Calu3 (cell line): ENCODE measurements around the gene RERG. TPM values are rescaled to one million over a fixed set of nuclear protein-coding genes. Genes with fewer than 3 reads are reported as not detected.
A peak's percentile ranks its signal among the peaks of the same experiment; 100 is the strongest.
"Not testable (repeated sequence)": the region's sequence is repeated elsewhere in the genome, so short reads cannot be mapped to it uniquely, and the experiment has no call there.

ENCODE experiments used
- BruUV-seq: library from RNA; stranded (reverse); fragments of 400-500 nt; replicated peaks from 2 replicates; lab custom pipeline; 2021; lab: Mats Ljungman, UMichigan
- CTCF ChIA-PET: fragments of 300-600 bp; sonication (Branson Sonifier 250); formaldehyde crosslinking; loops from one replicate; lab custom pipeline; 2022; ENCODE audit warnings: antibody characterized with exemption; lab: Charles Lee
- DNase-seq: peaks from one replicate; pipeline ENCODE4 v3.0.0; 2022
- H3K27ac Mint-ChIP-seq: one replicate; pipeline ENCODE4 v1.8.0; 2022; ENCODE audit warnings: mixed read lengths; ENCODE audit not compliant: unreplicated experiment
- H3K27me3 Mint-ChIP-seq: one replicate; pipeline ENCODE4 v1.8.0; 2022; ENCODE audit warnings: mixed read lengths; ENCODE audit not compliant: unreplicated experiment
- H3K36me3 Mint-ChIP-seq: one replicate; pipeline ENCODE4 v1.8.0; 2022; ENCODE audit warnings: mild to moderate bottlenecking, moderate library complexity, mixed read lengths; ENCODE audit not compliant: insufficient read depth, unreplicated experiment
- H3K4me1 Mint-ChIP-seq: one replicate; pipeline ENCODE4 v1.8.0; 2022; ENCODE audit warnings: mild to moderate bottlenecking, low read depth, mixed read lengths; ENCODE audit not compliant: unreplicated experiment
- H3K4me3 Mint-ChIP-seq: one replicate; pipeline ENCODE4 v1.8.0; 2022; ENCODE audit warnings: mild to moderate bottlenecking, low read depth, moderate library complexity, mixed read lengths; ENCODE audit not compliant: unreplicated experiment
- H3K9me3 Mint-ChIP-seq: one replicate; pipeline ENCODE4 v1.8.0; 2022; ENCODE audit warnings: low read depth, mixed read lengths; ENCODE audit not compliant: unreplicated experiment
- CTCF ChIP-seq: fragments of 200-600 bp; IDR thresholded peaks from one replicate; pipeline ENCODE4 v1.8.0; 2022; ENCODE audit warnings: antibody characterized with exemption; ENCODE audit not compliant: unreplicated experiment
- intact Hi-C: fragments of 100-400 bp; cut with micrococcal nuclease; formaldehyde crosslinking; loops from one replicate; pipeline ENCODE4 v1.10.0; 2022; ENCODE audit not compliant: unreplicated experiment
- total RNA-seq: library from RNA; stranded (reverse); gene quantifications from 2 replicates; pipeline ENCODE4 v1.2.3, GENCODE V29; 2022

RERG gene
- total RNA-seq, 1 experiment from 2014 or later = 6.0 TPM

DNA sequence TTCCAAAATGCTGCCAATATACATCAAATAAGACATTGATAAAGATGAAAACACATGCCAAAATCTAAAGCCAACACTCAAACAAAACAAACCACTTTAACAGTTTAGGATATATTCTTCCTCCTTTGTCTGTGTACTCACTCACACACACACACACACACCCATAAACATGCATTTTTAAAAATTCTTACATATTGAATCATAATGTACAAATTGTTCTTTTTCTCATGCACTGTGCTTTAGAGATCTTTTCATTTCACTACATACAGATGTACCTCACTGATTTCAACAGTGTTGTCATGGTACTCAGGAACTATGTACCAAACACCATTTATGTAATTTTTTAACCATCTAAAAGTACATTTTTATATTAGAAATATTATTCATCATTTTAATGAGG lies 9.5 kb upstream of the RERG start:
- Mint-ChIP-seq H3K9me3 (no peaks in the 10 kb centered on the region), H3K4me3 (no peak overlapping the region), H3K4me1 (no peaks in the 10 kb centered on the region), H3K27me3 (peaks cover 64% of the 10 kb centered on the region), H3K27ac (no peak overlapping the region), H3K36me3 (no peaks in the 10 kb centered on the region)
- intact Hi-C loops = no loop called here
- no TSS peak for BruUV-seq
- CTCF ChIA-PET = interaction anchor here (0.7 kb wide), 1 partner anchor 206 kb away, joined by 3 read pairs; no protein-coding TSS in a partner anchor
- no peak for DNase-seq
- TF ChIP-seq CTCF = no peak

GRCh38 chr12:15230137-15230536 lies 8.9 kb upstream of the RERG start:
- no peak for TF ChIP-seq CTCF
- no TSS peak for BruUV-seq
- Mint-ChIP-seq H3K9me3 (no peaks in the 10 kb centered on the region), H3K27me3 (peaks cover 59% of the 10 kb centered on the region), H3K4me3 (no peak overlapping the region), H3K36me3 (no peaks in the 10 kb centered on the region), H3K27ac (no peak overlapping the region), H3K4me1 (no peaks in the 10 kb centered on the region)
- CTCF ChIA-PET = interaction anchor here (0.7 kb wide), 1 partner anchor 206 kb away, joined by 3 read pairs; no protein-coding TSS in a partner anchor
- no peak for DNase-seq
- intact Hi-C loops = no loop called here

GRCh38 chr12:15227004-15227679 lies 5.9 kb upstream of the RERG start:
- CTCF ChIA-PET = interaction anchor here (0.8 to 1.0 kb wide), 2 partner anchors 43 to 300 kb away, joined by 5 to 9 read pairs; no protein-coding TSS in a partner anchor
- Mint-ChIP-seq H3K27ac (no peak overlapping the region), H3K4me3 (no peak overlapping the region), H3K27me3 (peaks cover 33% of the 10 kb centered on the region), H3K36me3 (no peaks in the 10 kb centered on the region), H3K4me1 (no peaks in the 10 kb centered on the region), H3K9me3 (no peaks in the 10 kb centered on the region)
- intact Hi-C loops = loop anchor here (1.0 kb wide), 3 partner anchors 42 to 300 kb away; no protein-coding TSS in a partner anchor
- BruUV-seq = no TSS peak
- DNase-seq = peak; percentile 45
- peak; percentile 67 for TF ChIP-seq CTCF

GRCh38 chr12:15225863-15226218 lies 4.6 kb upstream of the RERG start:
- CTCF ChIA-PET, intact Hi-C loops, H3K9me3 Mint-ChIP-seq, DNase-seq, H3K36me3 Mint-ChIP-seq, H3K4me1 Mint-ChIP-seq, H3K4me3 Mint-ChIP-seq, H3K27ac Mint-ChIP-seq, BruUV-seq: not testable (repeated sequence)
- peaks cover 22% of the 10 kb centered on the region for H3K27me3 Mint-ChIP-seq
